GM21515 (cell line): ENCODE results near the gene ZFPM1.
"Not testable (repeated sequence)": the region's sequence is repeated elsewhere in the genome, so short reads cannot be mapped to it uniquely, and the experiment has no call there.

ENCODE experiments used
- ATAC-seq: cut with Tn5 transposase; IDR thresholded peaks from one replicate; pipeline ENCODE4 v1.9.1; 2021; ENCODE audit not compliant: unreplicated experiment

Gene ZFPM1

DNA sequence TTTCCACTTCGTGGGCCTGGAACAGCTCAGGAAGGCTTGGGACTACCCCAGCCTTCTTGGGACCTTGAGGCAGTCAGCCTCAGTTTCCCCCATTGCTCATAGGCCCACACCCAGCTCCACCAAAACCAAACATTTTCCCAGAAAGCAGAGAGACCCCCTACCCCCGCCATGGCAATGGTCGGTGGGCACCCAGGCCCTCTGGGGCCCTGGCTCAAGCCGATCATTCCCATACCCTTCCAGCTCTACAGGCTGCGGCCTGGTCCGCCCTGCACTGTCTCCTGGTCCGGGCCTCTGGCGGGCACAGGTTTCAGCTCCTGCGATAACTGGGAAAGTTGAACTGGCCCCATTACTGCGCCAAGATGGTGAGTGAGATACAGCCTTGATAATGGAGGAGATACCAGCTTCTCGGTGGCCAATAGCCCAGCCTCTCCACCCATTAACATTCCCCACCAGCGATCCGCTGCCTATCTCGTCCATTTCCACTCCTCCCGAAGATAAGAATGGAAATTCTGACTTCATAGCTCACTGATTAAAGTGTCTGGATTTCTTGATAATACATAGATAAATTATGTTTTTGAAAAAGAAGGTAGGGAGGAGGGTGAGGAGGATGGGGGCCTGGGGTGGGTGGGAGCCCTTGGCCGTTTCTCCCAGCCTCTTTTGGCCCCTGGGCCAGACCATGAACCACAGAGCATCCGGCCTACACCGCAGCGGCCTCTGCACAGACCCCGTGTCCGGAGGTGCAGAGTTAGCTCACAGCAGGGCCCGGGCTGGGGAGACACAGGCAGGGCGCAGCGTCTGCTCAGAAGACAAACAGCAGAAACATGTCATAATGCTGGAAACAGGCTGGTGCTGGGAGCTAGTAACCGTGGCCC, 11.6 kb downstream of the ZFPM1 start:
- no peak for ATAC-seq

DNA sequence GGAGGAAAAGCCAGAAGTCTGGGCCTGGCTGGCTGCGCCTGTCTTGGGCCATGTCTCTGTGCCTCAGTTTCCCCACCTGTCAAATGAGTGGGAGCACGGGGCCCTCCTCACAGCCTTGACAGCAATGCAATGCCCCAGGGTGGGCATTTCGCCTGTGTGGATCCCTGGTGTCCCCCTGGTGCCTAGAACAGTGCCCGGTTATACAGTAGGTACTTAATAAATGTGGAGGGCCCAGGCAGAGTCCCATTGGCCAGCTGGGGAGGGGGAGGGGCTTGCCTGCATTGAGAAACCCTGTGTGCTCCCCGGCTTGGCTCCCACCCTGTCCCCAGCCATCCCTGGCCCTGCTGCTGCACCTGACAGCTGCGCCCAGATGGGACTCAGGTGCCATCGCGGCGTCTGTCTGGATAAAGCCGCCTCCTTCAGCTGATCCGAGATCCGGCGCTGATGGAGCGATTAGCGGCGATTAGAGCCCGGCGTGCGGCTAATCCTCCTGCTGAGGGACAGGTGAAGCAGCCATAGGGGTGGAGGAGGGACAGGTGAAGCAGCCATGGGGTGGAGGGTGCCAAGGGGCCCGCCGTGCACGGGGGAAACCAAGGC, 12.4 kb downstream of the ZFPM1 start:
- ATAC-seq, result no peak

DNA sequence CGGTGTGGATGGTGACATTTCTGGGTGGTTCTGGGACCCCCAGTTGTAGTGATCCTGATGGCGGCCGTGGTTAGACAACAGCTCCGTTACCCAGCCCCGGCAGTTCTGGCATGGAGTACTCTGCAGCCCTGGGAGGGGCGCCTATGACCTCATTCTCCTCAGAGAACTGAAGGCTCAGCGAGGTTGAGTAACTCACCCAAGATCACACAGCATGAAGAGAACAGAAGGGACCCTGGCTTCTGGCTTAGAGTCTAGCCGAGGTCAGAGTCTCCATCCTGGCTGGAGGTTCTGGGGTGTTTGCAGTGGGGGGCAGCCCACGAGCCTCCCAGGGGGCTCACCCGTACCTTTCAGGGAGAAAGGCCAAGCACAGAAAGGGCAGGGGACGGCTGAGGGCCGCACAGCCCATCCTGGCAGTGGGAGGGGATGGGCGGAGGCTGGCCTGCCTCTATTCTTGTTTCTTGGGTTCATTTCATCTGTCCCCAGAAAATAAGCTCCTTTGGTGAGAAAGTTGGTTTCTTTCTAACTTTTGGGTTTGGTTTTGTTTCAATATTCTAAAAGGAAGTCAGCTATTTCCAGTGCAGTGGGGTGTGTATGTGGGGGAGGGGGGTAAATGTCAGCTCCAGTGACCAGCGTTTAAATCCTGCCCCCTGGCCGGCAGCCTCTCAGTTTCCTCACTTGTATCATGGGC, 13.2 kb downstream of the ZFPM1 start:
- ATAC-seq, result no peak

DNA sequence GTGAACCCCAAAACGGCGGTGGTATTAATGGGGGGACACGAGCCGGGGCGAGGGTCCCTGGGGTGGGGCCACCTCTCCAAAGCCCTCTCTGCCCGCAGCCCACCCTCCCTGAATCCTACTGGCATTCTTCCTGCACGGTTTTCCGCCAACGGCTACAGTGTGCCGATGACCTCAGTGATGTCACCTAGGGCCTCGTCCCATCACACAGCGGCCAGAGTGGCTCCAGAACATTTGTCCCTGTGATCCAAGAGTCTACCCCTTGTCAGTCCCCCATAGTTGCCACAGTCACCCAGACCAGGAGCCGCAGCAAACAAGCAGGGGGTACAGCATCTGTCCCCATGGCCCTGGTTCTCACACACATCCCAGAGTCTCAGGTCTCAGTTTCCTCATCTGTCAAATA, 13.9 kb downstream of the ZFPM1 start:
- no peak for ATAC-seq

DNA sequence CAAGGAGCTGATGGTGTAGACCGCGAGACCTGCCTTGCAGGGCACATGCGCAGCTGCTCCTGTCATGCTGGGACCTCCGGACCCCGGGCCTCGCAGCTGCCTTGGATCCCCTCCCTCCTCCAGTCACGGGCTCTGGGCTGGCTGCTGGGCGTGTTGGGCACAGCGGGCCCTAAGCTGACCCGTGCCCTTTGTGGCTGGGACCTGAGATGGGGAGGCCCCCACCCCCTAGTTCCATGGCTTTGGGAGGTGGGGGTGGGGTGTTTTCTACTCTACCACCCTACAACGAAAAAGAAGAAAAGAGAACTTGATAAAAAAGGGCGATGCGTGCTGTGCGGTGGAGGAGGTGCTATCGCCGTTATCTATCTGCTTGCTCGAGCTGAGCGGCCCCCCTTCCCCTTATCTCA, 14.5 kb downstream of the ZFPM1 start:
- no peak for ATAC-seq

DNA sequence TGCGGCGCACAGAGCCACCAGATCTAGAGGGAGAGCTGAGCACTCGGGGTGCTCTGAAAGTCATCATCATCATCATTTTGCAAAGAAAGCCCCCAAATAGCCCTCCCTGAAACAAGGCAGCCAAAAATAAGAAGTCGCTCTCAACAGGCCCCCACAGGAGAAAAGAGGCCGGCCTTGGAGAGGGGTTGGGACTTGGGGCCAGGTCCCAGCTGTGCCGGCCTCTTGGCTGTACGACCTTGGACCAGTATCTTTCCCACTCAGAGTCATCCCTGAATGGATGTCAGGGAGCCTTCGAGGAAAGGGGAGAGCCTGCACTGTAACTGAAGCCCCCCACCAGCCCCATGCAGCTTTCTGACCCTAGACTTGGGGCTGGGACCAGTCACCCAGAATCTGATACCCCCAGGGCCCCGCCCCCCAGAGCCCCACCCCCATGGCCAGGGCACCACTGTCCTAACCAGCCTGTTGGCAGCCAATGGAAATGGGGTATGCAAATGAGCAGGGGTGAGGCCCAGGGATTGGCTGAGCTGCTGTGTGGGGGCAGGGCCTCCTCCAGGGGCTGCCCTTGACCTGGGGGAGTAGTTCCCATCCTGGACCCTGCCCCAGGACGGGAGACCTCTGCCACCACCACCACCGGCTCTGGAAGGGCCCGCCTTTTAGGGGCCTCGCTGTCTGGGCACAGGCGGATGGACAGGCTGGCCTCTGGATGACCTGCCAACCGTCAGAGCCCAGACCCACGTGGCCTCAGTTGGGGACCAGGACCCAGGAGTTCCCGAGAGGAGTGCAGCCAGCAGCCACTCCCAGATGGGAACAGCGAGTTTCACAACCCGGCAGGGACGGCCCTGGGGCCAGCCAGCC, 15.4 kb downstream of the ZFPM1 start:
- ATAC-seq, result no peak

DNA sequence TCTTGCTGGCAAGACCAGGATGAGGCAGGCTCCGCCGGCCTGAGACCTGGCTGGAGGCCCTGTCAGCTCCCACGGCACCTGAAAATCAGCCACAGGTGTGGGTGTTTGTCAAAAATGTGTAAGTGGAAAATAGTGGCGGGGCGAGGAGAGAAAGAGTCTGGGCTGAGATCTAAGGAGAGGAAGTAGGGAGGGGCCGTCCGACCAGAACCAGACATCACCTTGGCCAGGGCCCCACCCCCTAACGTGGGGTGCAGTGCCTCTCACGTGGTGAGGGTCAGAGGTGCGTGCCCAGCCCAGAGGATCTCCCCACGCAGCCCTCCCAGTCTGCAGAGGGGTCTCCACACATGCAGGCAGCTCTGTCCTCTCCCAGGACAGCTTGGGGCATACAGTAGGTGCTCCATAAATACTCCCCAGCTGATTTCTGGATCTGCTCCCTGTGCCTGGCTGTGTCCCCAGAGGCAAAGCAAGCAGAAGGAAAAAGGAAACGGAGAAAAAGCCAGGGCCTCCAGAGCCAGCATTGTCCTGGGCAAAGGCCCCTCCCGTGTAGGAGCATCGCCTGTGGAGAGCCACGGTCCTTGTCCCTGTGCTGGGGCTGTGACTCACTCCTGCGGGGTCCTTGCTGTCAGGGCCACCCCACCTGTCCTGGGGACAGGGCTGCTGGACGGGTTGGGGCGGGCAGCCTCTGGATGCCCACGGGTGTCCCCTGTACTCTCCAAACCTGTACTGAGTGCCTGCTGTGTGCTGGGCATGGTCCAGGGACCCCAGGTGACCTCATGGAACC, 16.7 kb downstream of the ZFPM1 start:
- no peak for ATAC-seq

DNA sequence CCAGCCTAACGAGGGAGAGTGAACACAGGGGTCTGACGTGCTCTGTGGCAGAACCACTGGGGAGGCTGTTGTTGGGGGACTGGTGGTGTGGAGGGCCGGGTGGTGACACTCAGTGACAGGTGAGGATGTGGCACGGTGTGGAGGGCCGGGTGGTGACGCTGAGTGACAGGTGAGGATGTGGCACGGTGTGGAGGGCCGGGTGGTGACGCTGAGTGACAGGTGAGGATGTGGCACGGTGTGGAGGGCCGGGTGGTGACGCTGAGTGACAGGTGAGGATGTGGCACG, 17.3 kb downstream of the ZFPM1 start:
- ATAC-seq, result not testable (repeated sequence)

DNA sequence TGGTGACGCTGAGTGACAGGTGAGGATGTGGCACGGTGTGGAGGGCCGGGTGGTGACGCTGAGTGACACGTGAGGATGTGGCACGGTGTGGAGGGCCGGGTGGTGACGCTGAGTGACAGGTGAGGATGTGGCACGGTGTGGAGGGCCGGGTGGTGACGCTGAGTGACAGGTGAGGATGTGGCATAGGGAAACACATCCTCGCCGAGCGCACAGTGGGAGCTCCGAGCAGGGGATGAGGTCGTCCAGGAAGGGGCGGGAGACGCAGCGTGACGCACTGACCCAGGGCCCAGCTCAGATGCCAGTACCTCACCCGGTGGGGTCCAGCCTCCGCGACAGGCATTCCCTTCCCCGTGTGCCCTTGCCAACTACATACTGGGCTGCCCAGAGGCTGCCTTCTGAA, 17.6 kb downstream of the ZFPM1 start:
- not testable (repeated sequence) for ATAC-seq

DNA sequence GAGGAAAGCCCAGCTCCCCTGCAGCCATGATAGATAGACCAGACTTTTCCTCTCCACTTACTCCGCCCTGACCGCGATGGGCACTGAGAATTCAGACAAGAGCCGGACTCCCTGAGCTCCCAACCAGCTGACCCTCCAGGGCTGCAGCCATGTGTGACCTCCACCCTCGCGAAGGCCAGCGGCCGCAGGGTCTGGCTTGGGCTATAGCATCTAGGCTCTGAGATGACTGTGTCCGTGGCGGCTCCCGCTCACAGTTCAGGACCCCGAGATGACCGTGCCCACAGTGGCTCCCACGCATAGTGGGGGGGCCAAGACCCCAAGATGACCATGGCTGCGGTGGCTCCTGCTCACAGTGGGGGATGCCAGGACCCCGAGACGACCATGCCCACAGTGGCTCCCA, 18.0 kb downstream of the ZFPM1 start:
- ATAC-seq, result no peak

DNA sequence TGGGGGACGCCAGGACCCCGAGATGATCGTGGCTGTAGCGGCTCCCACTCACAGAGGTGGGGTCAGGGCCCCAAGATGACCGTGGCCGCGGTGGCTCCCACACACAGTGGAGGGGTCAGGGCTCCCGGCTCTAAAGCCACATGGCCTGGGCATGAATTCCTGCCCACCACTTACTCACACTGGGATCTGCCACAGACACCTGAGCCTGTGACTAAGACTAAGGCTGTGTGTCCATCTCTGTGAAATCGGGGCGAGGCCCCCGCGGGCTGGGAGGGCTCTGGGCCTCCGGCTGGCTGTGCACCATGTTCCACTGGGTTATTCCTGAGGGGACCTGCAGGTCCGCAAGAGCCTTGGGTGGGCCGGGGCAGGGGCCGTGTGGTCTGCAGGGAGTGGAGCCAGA, 18.5 kb downstream of the ZFPM1 start:
- ATAC-seq, result no peak

DNA sequence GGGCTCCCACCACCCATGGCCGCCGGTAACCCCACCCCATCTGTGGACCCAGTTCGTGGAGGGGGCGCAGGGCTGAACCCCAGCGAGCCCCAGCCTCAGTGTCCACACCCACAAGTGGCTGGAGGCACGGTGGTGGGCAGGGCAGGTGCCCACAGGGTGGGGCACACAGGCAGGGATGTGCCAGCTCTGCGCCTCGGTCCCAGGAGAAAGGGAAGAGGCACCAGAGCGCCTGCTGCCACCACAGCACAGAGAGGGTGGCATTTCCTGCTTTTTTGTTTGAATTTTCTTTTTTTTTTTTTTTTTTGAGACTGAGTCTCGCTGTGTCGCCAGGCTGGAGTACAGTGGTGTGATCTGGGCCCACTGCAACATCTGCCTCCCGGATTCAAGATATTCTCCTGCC, 19.0 kb downstream of the ZFPM1 start:
- ATAC-seq, result no peak

DNA sequence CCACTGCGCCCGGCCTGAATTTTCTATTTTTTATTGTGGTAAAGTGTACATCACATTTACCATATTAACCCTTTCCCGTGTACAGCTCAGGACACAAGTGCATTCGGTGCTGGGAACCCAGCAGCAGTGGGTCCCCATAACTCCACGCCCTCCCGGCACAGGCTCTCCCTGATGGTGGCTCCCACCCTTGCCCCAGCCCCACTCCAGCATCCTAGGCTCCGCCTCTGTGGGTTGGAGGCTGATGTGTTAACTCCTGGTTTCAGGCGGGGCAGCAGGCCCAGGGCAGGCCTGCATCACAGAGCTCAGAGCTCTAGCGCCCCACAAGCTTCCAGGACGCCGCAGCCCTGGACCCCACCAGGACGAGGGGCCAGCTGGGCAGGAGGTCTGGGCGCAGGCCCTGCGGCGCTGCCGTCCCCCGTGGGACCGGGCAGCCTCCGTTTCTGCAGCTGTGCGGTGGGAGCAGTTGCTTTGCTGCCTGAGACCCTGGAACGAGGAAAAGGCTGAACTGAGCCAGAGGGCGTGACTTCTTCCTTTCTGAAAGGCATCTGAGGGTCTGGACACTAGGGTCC, 19.6 kb downstream of the ZFPM1 start:
- ATAC-seq, result no peak

DNA sequence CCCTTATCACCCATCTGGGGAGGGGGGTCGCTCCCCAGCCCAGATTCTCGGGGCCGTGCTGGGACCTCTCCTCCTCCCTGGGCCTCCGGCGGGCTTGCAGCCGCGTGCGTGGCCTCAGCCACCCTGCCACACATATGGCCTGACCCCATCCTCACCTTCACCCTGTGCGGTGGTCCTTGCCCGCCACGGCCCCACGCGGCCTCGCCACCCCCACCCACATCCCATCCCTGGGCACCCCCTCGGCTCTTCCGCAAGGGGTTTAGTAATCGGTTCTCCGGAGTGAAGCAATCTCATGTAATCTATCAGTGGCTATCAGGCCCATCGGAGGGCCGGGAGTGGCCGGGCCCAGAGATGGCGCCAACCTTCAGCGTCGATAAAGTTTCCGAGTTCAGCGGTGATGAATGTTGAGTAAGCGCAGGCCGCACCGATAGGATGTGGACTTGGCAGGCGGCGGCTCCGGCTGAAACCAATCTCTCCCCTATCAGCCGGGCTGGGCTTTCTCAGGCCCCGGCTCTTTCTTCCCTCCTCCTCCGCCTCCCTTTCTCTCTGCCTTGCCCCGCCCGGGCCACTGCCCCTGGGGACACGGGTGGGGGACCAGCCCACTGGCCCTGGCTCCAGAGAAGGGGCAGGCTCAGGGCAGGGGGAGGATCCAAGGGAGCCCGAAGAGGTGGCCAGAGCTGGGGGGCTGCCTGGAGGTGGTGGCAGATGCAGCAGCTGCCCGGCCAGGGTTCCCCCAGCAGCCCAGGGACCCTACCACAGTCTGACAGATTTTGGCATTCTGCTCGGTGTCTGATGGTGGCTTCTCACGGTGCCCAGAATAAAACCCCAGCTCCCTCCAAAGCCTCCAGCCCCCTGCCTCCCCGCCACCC, 20.8 kb downstream of the ZFPM1 start:
- ATAC-seq, result no peak

DNA sequence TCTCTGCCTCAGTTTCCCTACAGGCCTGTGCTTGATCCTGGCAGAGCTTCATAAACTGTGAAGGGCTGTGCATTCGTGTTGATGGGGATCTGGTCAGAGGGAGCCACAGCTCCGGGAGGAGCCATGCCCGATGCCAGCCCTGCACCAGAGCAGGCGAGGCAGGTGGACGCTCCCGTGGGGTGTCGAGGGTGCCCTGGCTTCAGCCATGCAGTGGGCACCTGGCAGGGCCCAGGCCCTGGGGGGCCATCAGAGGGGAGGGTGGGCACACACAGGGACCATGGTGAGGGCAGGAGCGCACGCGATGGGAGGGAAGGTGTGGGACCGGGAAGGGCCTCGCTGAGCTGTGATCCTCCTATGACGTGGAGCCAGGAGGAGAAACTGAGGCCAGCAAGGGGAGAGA, 22.0 kb downstream of the ZFPM1 start:
- no peak for ATAC-seq

DNA sequence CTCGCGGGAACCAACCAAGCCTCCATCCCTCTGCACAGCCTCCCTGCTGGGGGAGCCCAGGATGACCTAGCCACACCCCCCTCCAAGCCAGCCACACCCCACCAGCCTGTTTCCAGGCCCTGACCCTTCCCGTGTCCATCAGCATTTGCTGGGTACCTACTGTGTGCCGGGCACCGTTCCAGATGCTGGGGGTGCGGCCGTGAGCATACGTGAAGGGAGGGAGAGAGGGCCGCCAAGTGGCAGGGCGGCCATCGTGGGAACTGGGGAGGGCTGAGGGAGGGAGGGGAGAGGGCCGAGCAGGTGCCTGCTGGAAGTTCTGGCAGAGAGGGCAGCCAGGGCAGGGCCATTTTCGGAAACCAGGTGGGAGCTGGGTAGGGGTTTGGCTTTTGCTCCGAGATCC, 23.1 kb downstream of the ZFPM1 start:
- ATAC-seq, result no peak

DNA sequence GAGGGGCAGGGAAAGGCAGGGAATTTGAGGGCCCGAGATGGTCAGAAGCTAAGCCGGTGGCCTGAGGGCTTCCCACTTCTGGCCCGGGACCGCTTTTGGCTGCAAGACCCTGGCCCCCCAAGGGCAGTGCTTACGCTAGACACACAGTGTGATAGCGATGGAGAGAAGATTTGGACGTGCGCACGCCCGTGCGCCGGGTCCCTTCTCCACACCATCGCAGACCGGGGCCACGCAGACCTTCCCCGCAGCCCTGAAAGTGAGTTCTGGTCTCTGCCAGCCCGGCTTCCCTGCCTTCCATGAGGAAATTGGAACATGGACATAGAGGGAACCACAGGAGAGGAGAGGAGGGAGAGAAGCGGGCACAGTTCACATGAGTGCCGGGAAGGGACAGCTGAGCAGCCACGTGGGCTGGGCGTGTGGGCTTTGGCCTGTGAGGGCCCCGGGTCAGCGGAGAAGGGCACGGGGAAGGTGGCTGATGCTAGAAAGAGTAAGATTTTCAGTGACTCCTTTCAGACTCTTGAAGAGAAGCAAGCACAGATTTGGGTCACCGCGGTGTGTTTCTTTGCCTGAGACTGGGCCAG, 23.8 kb downstream of the ZFPM1 start:
- ATAC-seq, result no peak

DNA sequence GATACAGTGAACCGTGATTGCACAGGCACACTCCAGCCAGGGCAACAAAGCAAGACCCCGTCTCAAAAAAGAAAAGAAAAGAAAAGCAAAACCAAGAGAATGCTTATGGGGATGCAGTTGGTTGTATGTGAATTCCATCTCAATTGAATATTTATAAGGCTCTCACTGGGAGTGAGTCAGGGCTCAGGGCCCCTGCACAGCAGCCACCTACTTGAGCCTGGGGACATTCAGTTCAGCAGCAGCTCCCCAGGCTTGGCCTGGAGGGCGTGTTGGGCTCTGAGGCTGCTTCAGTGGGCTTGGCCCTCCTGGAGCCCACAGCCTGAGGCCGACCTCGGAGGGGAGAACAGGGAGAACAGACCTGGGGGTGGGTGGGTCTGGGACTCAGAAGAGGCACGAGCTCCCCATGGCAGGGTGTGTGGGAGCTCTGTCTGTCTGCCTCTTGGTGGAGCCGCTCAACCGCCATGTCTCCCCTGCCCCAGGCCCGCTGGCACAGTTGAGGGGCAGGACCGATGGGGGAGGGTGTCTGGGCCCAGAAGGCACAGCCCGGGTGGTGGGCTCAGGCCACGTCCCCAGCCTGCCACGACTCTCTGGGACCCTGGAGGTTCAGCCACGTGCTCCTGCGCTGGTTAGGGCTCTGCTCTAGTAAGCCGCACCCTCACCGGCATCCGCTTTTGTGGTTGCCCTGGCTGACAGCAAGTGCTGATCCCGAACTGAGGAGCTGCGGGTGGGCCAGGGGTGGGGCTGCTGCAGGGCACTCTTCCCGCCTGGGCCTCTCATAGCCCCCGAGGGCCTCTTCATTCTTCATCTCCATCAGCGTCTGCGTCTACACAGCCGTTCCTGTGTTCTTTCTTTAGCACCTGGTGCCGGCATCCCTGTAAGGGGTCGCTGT, 24.8 kb downstream of the ZFPM1 start:
- no peak for ATAC-seq
